GM23338 (cell line): ENCODE measurements around the gene C1QTNF9.

Experiments
- CREB1 ChIP-seq: fragments of 250-450 bp; sonication (Bioruptor Pico); IDR thresholded peaks from 2 replicates; pipeline ENCODE4 v1.5.0; 2020; ENCODE audit warnings: low read depth, mild to moderate bottlenecking, moderate library complexity
- ETS1 ChIP-seq: IDR thresholded peaks from 2 replicates; pipeline ENCODE4 v1.6.1; 2016; ENCODE audit warnings: antibody characterized with exemption
- EZH2 ChIP-seq: fragments of 200-600 bp; sonication (generic); IDR thresholded peaks from one replicate; pipeline ENCODE4 v1.8.0; 2017; ENCODE audit warnings: antibody characterized with exemption, mild to moderate bottlenecking, low read depth; ENCODE audit not compliant: unreplicated experiment
- EZH2phosphoT487 ChIP-seq: fragments of 200-600 bp; sonication (generic); IDR thresholded peaks from one replicate; pipeline ENCODE4 v1.8.1; 2018; ENCODE audit warnings: antibody characterized with exemption; ENCODE audit not compliant: unreplicated experiment
- JUNB ChIP-seq: IDR thresholded peaks from one replicate; pipeline ENCODE4 v1.6.1; 2016; ENCODE audit warnings: antibody characterized with exemption; ENCODE audit not compliant: unreplicated experiment
- POLR2AphosphoS5 ChIP-seq: IDR thresholded peaks from 2 replicates; pipeline ENCODE4 v1.6.1; 2016; ENCODE audit warnings: antibody characterized with exemption, low read depth
- REST ChIP-seq: IDR thresholded peaks from one replicate; pipeline ENCODE4 v1.6.1; 2018; ENCODE audit warnings: antibody characterized with exemption; ENCODE audit not compliant: unreplicated experiment
- ZNF114 ChIP-seq: fragments of 250-450 bp; sonication (Bioruptor Pico); IDR thresholded peaks from 2 replicates; pipeline ENCODE4 v1.5.0; 2020; ENCODE audit warnings: mild to moderate bottlenecking, moderate library complexity
- TF ChIP-seq, protein P1 (sequence below), 2 experiments: fragments of 200-600 bp in 1 of 2; sonication (generic) in 1 of 2; conservative IDR thresholded peaks; 2 replicates each; pipeline versions ENCODE4 v1.5.1 to v1.6.1; 2016 to 2017; ENCODE audit warnings: antibody characterized with exemption in 2 of 2, low read depth in 2 of 2, mild to moderate bottlenecking in 2 of 2, moderate library complexity in 1 of 2

DNA sequence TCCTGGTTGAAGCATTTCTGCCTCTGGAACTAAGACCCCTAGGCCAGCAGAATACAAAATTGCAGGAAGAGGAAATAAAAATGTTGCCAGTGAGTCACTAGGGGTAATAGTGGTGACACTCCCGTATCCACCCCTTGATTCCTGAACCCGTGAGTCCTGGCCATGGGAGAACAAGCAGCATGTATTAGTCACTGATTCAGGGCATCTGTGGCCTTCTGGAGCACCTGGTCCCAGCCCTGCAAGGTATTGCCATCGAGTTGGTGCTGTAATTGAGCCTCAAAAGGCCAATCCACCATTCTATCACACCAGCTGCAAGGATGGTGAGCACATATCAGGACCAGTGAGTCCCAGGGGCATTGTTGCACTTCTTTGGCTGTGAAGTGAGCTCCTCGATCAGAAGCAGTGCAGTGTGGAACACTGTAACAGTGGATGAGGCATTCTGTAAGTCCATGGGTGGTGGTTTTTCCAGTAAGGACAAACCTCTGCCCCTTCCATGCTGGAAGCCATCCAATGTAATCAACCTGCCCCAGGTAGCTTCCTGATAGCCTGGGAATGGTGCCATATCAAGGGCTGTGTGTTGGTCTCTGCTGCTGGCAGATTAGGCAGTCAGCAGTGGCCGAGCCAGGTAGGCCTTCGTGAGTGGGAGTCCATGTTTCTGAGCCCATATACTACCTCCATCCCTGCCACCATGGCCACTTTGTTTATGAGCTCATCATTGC lies 39.6 kb downstream of the C1QTNF9 start:
- TF ChIP-seq, protein P1, sequence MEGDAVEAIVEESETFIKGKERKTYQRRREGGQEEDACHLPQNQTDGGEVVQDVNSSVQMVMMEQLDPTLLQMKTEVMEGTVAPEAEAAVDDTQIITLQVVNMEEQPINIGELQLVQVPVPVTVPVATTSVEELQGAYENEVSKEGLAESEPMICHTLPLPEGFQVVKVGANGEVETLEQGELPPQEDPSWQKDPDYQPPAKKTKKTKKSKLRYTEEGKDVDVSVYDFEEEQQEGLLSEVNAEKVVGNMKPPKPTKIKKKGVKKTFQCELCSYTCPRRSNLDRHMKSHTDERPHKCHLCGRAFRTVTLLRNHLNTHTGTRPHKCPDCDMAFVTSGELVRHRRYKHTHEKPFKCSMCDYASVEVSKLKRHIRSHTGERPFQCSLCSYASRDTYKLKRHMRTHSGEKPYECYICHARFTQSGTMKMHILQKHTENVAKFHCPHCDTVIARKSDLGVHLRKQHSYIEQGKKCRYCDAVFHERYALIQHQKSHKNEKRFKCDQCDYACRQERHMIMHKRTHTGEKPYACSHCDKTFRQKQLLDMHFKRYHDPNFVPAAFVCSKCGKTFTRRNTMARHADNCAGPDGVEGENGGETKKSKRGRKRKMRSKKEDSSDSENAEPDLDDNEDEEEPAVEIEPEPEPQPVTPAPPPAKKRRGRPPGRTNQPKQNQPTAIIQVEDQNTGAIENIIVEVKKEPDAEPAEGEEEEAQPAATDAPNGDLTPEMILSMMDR (conservative IDR thresholded peaks at IDR 0.05; ENCODE audit: low read depth in 2 of 2) = no peak
- no peak for TF ChIP-seq EZH2phosphoT487
- TF ChIP-seq POLR2AphosphoS5 = no peak
- TF ChIP-seq EZH2 = no peak
- TF ChIP-seq JUNB = no peak
- TF ChIP-seq REST = no peak
- TF ChIP-seq CREB1 (CRISPR knock-in tag) = no peak
- no peak for TF ChIP-seq ETS1
- no peak for TF ChIP-seq ZNF114 (CRISPR knock-in tag)
